ENCODE measurements around the gene AAK1.

AAK1 gene

GRCh38 chr2:69604026-69604678, 39.4 kb downstream of the AAK1 start:
- no peak for DNase-seq (ENCODE audit: low spot score)
- POLR2A ChIA-PET (ENCODE audit: low non-redundant PET): no interaction called here
- CTCF ChIA-PET: interaction anchor here (0.5 to 1.1 kb wide), 2 partner anchors 13 to 14 kb away, joined by 3 to 4 read pairs; no protein-coding TSS in a partner anchor
- H3K27ac ChIP-seq: no peak overlapping the region
- TF ChIP-seq, protein P1, sequence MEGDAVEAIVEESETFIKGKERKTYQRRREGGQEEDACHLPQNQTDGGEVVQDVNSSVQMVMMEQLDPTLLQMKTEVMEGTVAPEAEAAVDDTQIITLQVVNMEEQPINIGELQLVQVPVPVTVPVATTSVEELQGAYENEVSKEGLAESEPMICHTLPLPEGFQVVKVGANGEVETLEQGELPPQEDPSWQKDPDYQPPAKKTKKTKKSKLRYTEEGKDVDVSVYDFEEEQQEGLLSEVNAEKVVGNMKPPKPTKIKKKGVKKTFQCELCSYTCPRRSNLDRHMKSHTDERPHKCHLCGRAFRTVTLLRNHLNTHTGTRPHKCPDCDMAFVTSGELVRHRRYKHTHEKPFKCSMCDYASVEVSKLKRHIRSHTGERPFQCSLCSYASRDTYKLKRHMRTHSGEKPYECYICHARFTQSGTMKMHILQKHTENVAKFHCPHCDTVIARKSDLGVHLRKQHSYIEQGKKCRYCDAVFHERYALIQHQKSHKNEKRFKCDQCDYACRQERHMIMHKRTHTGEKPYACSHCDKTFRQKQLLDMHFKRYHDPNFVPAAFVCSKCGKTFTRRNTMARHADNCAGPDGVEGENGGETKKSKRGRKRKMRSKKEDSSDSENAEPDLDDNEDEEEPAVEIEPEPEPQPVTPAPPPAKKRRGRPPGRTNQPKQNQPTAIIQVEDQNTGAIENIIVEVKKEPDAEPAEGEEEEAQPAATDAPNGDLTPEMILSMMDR (conservative IDR thresholded peaks at IDR 0.05; ENCODE audit: low read depth): no peak

GRCh38 chr2:69603146-69603743, 40.3 kb downstream of the AAK1 start:
- no peak overlapping the region for H3K27ac ChIP-seq
- DNase-seq (ENCODE audit: low spot score): no peak
- POLR2A ChIA-PET (ENCODE audit: low non-redundant PET): no interaction called here
- TF ChIP-seq, protein P1 (conservative IDR thresholded peaks at IDR 0.05; ENCODE audit: low read depth): no peak
- CTCF ChIA-PET: interaction anchor here (0.5 to 1.1 kb wide), 3 partner anchors 14 to 17 kb away, joined by 3 to 5 read pairs (median 4); no protein-coding TSS in a partner anchor

- TF ChIP-seq, protein P1 (conservative IDR thresholded peaks at IDR 0.05; ENCODE audit: low read depth): no peak
- CTCF ChIA-PET: interaction anchor here (0.5 to 0.7 kb wide), 2 partner anchors 16 to 59 kb away, joined by 3 to 9 read pairs; no protein-coding TSS in a partner anchor
- POLR2A ChIA-PET (ENCODE audit: low non-redundant PET): no interaction called here
- peak; percentile 56 for DNase-seq (ENCODE audit: low spot score)
- no peak overlapping the region for H3K27ac ChIP-seq
Observed at GRCh38 chr2:69601179-69601612, 42.3 kb downstream of the AAK1 start.

- TF ChIP-seq, protein P1 (conservative IDR thresholded peaks at IDR 0.05; ENCODE audit: low read depth): no peak
- ChIA-PET CTCF (no interaction called here), POLR2A (ENCODE audit: low non-redundant PET) (no interaction called here)
- DNase-seq (ENCODE audit: low spot score): no peak
- H3K27ac ChIP-seq: no peak overlapping the region
Observed at GRCh38 chr2:69600425-69600824, 43.1 kb downstream of the AAK1 start.

DNA sequence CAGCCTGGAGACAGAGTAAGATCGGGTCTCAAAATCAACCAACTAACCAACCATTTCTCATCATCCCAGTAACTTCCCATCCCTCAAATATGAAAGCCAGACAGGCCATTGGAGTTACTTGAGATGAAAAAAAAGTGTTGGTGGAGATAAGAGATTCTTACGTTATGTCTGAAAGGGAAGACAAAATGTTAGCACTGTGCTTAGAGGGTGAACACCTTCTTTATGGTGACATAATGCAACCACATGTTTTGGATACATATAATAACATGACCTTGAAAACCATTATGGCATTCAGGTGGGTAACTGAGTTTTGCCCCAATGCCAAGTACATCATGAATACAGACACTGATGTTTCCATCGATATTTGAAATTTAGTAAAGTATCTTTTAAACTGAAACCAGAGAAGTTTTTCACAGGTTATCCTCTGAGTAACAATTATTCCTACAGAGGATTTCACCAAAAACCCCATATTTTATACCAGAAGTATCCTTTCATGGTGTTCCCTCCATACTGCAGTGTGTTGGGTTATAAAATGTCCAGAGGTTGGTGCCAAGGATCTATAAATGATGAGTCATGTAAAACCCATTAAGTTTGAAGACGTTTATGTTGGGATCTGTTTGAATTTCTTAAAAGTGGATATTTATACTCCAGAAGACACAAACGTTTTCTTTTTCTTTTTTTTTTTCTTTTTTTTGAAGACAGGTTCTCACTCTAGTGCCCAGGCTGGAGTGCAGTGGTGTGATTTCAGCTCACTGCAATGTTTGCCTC, 45.5 kb downstream of the AAK1 start:
- ChIA-PET CTCF (no interaction called here), POLR2A (ENCODE audit: low non-redundant PET) (no interaction called here)
- no peak overlapping the region for H3K27ac ChIP-seq
- TF ChIP-seq, protein P1 (conservative IDR thresholded peaks at IDR 0.05; ENCODE audit: low read depth): no peak
- no peak for DNase-seq (ENCODE audit: low spot score)

- TF ChIP-seq, protein P1 (conservative IDR thresholded peaks at IDR 0.05; ENCODE audit: low read depth): no peak
- DNase-seq (ENCODE audit: low spot score): no peak
- ChIA-PET CTCF (interaction anchor here (0.6 kb wide), 1 partner anchor 10 kb away, joined by 3 read pairs; no protein-coding TSS in a partner anchor), POLR2A (ENCODE audit: low non-redundant PET) (no interaction called here)
- no peak overlapping the region for H3K27ac ChIP-seq
Observed at GRCh38 chr2:69597105-69597504, 46.4 kb downstream of the AAK1 start.
